ENCODE results near the gene PCSK2.

Gene PCSK2

GRCh38 chr20:17399303-17399985 is 172.6 kb downstream of the PCSK2 start:
- DNase-seq (ENCODE audit: low read depth) = no peak

- DNase-seq (ENCODE audit: low read depth) = no peak
Observed at GRCh38 chr20:17403461-17403860, 176.6 kb downstream of the PCSK2 start.

- DNase-seq (ENCODE audit: low read depth) = no peak
Observed at GRCh38 chr20:17406051-17406590, 179.3 kb downstream of the PCSK2 start.

- no peak for DNase-seq (ENCODE audit: low read depth)
Observed at GRCh38 chr20:17407550-17407949, 180.7 kb downstream of the PCSK2 start.

- no peak for DNase-seq (ENCODE audit: low read depth)
Observed at GRCh38 chr20:17417225-17417624, 190.4 kb downstream of the PCSK2 start.

GRCh38 chr20:17418737-17419136 is 191.9 kb downstream of the PCSK2 start:
- no peak for DNase-seq (ENCODE audit: low read depth)

- DNase-seq (ENCODE audit: low read depth) = no peak
Observed at GRCh38 chr20:17419479-17420041, 192.7 kb downstream of the PCSK2 start.

GRCh38 chr20:17421493-17421892 is 194.7 kb downstream of the PCSK2 start:
- DNase-seq (ENCODE audit: low read depth) = no peak

GRCh38 chr20:17423782-17424181 is 196.9 kb downstream of the PCSK2 start:
- no peak for DNase-seq (ENCODE audit: low read depth)

GRCh38 chr20:17427638-17428037 is 200.8 kb downstream of the PCSK2 start:
- DNase-seq (ENCODE audit: low read depth) = no peak

GRCh38 chr20:17430125-17430950 is 203.5 kb downstream of the PCSK2 start:
- no peak for DNase-seq (ENCODE audit: low read depth)

- no peak for DNase-seq (ENCODE audit: low read depth)
Observed at GRCh38 chr20:17431621-17432364, 205.0 kb downstream of the PCSK2 start.

- DNase-seq (ENCODE audit: low read depth) = no peak
Observed at GRCh38 chr20:17436664-17437063, 209.8 kb downstream of the PCSK2 start.

GRCh38 chr20:17437251-17437650 is 210.4 kb downstream of the PCSK2 start:
- no peak for DNase-seq (ENCODE audit: low read depth)

- DNase-seq (ENCODE audit: low read depth) = no peak
Observed at GRCh38 chr20:17438436-17439039, 211.7 kb downstream of the PCSK2 start.

- DNase-seq (ENCODE audit: low read depth) = no peak
Observed at GRCh38 chr20:17439616-17440296, 212.9 kb downstream of the PCSK2 start.

- no peak for DNase-seq (ENCODE audit: low read depth)
Observed at GRCh38 chr20:17441745-17442144, 214.9 kb downstream of the PCSK2 start.

- no peak for DNase-seq (ENCODE audit: low read depth)
Observed at GRCh38 chr20:17442588-17442987, 215.7 kb downstream of the PCSK2 start.

- no peak for DNase-seq (ENCODE audit: low read depth)
Observed at GRCh38 chr20:17443131-17443858, 216.5 kb downstream of the PCSK2 start.

GRCh38 chr20:17444091-17444490 is 217.3 kb downstream of the PCSK2 start:
- DNase-seq (ENCODE audit: low read depth) = no peak

All from stimulated activated CD4-positive, alpha-beta T cell treated with anti-CD3 and anti-CD28 coated beads, Interleukin-2, amount 100 ng/mL, for 4 hours (primary cell).